ENCODE results near the gene TRABD2A.

Gene TRABD2A

DNA sequence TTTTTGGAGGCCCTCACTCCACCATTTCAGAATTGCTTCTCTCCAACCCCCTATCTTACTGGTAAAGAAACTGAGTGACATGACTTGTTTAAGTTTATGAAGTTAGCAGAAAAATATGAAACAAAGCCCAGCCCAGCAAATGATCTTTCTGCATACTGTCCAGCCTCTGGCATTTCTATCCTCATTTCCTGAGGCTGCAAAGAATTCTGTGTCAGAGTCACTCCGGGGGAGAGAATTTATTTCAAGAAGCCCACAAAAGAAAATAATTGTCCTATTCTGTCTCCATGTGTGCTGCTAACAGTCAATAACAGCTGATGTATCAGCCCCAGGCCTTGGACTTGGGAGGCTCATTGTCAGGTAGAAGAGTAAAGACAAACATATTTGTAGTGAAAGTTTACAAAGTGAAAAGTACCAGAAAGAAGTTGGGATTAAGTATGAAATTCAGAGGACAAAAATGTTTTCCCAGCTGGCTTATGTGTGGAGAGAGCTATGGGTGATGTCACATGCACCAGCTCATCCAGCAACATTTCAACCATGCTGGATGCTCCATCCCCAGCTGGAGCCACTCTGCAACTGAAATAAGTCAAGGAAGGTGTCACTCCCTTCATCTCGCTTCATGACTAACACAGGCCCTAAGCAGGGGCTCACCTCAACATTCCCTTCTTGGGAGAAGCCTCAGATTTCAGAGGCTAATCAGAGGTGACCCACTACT lies 42.3 kb downstream of the TRABD2A start:
- Mint-ChIP-seq H3K4me3 (no peak overlapping the region), H3K27me3 (ENCODE audit: low read depth) (no peaks in the 10 kb centered on the region), H3K9me3 (peaks cover 15% of the 10 kb centered on the region), H3K4me1 (ENCODE audit: low read depth) (peaks cover 39% of the 10 kb centered on the region), H3K36me3 (ENCODE audit: low read depth) (peaks cover 57% of the 10 kb centered on the region), H3K27ac (no peak overlapping the region)

DNA sequence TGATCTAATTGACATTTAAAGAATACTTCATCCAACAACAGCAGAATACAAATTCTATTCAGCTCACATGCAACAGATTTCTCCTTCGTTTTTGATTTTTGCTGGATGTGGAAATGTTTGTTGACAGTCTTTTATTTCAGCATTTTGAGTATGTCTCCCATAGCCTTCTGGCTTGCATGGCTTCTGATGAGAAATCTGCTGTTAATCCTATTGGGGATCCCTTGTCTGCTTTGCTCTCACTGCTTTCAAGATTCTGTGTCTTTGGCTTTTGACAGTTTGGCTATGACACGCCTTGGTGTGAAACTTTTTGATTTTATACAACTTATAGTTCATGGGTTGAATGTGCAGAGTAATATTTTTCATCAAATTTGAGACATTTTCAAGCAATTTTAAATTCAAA lies 44.7 kb downstream of the TRABD2A start:
- H3K4me1 Mint-ChIP-seq (ENCODE audit: low read depth) = peaks cover 40% of the 10 kb centered on the region

DNA sequence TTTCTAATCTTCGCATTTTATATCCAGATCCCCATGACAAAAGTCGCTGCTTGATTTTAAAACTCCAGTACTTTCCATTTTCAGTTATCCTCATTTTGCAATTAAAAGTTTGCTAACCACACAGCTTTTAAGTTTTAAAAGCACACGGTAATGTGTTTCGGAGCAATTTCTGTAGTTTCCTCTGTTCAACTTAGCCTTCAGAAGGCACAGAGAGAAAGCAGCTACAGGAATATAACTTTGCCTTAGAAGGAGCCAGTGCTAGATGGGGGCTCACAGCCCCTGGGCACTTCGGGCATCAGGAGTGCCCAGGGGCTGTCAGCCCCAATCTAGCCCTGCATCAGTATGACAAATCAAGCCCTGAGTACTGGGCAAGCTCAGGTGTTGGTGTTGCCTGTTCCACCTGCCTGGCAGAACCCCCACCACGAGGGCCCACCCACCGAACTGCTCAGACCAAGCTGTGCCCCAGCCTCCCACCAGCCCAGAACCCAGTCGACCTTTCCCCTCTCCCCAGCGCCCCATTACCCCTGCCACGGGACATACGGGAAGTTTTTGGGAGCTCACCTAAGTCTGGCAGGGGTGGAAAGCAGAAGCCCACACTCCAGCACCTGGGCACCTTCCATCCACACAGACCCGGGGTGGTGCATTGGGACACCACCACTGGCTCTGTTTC lies 47.3 kb downstream of the TRABD2A start:
- Mint-ChIP-seq H3K9me3 (peaks cover 15% of the 10 kb centered on the region), H3K4me1 (ENCODE audit: low read depth) (peaks cover 29% of the 10 kb centered on the region), H3K36me3 (ENCODE audit: low read depth) (peaks cover 37% of the 10 kb centered on the region), H3K27ac (peak overlapping the region; percentile 89), H3K27me3 (ENCODE audit: low read depth) (no peaks in the 10 kb centered on the region), H3K4me3 (peak overlapping the region; percentile 78)

More for the DNA sequence above, 44.7 kb downstream of the TRABD2A start:
- peaks cover 54% of the 10 kb centered on the region for H3K36me3 Mint-ChIP-seq (ENCODE audit: low read depth)
- H3K27ac Mint-ChIP-seq = no peak overlapping the region
- H3K27me3 Mint-ChIP-seq (ENCODE audit: low read depth) = no peaks in the 10 kb centered on the region
- H3K9me3 Mint-ChIP-seq = peaks cover 15% of the 10 kb centered on the region
- no peak overlapping the region for H3K4me3 Mint-ChIP-seq

DNA sequence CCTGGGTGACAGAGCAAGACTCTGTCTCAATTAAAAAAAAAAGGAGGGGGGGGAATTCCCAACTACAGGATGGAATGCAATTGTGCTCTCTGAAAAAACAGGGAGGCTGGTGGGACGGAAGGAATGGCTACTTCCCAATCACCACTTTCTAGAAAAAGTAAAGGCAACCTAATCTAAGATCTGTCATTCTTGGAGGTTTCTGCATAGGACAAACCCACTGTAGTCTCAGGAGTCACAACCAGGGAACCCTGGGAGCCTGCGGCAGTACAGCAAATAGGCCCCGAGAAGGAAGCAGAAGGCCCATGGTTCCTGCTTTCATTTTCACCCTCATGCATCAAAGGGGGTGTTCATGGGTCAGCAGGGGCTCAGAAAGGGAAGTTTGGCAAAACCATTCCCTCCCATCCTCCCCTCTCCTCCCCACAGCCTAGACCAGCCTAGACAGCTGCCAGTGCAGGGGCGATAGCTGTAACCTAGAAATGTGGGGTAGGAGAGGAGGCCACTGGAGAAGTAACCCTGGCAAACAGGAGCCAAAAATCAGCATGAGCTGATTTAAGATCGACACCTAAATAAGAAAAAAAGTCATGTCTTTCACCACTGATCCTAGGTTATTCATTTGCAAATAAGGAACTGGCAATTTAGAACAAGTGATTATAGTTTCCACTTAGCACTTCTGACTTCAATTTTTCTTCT lies 48.0 kb downstream of the TRABD2A start:
- H3K27me3 Mint-ChIP-seq (ENCODE audit: low read depth) = no peaks in the 10 kb centered on the region
- H3K9me3 Mint-ChIP-seq = peaks cover 15% of the 10 kb centered on the region
- H3K27ac Mint-ChIP-seq = peak overlapping the region; percentile 89
- peaks cover 36% of the 10 kb centered on the region for H3K4me1 Mint-ChIP-seq (ENCODE audit: low read depth)
- peak overlapping the region; percentile 78 for H3K4me3 Mint-ChIP-seq
- peaks cover 34% of the 10 kb centered on the region for H3K36me3 Mint-ChIP-seq (ENCODE audit: low read depth)

DNA sequence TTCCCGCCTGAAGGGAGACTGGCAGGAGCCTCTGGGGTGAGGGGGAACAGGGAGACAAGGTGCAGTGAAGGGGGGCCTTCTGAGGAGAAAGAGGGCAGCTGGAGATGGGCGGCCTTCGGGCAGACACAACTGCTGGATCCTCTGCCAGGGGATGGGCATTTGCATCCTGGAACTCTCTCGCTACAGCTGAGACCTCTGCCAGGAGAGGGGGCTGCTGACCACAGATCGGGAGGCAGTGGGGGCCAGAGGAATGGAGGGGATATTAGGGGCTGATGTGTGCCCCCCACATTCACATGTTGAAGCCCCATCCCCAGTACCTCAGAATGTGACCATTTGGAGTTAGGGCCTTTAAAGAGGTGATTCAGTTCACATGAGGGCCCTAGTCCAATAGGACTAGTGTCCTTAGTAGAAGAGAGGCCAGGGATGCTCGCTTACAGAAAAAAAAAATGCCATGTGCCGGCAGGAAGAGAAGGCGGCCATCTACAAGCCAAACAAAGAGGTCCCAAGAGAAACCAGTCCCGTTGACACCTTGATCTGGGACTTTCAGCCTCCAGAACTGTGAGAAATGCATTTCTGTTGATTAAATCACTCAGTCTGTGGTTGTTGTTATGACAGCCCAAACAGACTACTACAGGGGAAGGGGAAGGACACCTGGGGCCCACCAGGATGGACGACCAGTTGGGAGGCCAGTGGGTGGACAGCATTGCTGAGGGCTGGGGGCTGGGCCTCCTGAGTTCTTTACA lies 50.0 kb downstream of the TRABD2A start:
- H3K36me3 Mint-ChIP-seq (ENCODE audit: low read depth) = peaks cover 24% of the 10 kb centered on the region

DNA sequence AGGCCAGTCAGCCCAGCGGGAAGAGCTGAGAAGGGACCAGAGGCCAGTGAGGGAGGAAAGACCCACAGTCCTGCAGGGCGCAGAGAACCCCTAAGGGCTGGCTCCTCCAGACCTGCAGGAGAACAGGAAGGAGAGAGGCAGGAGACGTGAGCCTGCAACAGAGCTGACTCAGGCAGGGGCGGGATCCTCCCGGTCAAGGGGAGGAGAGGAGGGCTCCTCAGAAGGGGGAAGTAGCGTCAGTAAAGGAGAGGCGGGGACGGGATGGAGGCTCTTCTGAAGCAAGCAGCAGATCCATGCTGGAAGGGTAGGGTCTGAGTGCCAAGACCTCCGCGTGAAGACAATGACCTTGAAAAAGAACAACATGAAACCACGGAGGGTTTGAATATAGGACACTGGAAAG lies 50.8 kb downstream of the TRABD2A start:
- no peak overlapping the region for H3K4me3 Mint-ChIP-seq
- H3K27ac Mint-ChIP-seq = no peak overlapping the region
- H3K4me1 Mint-ChIP-seq (ENCODE audit: low read depth) = peaks cover 42% of the 10 kb centered on the region
- H3K27me3 Mint-ChIP-seq (ENCODE audit: low read depth) = no peaks in the 10 kb centered on the region
- H3K36me3 Mint-ChIP-seq (ENCODE audit: low read depth) = peaks cover 19% of the 10 kb centered on the region
- no peaks in the 10 kb centered on the region for H3K9me3 Mint-ChIP-seq

More for the DNA sequence above, 50.0 kb downstream of the TRABD2A start:
- H3K27ac Mint-ChIP-seq = peak overlapping the region; percentile 76
- H3K4me3 Mint-ChIP-seq = no peak overlapping the region
- no peaks in the 10 kb centered on the region for H3K27me3 Mint-ChIP-seq (ENCODE audit: low read depth)
- peaks cover 42% of the 10 kb centered on the region for H3K4me1 Mint-ChIP-seq (ENCODE audit: low read depth)
- H3K9me3 Mint-ChIP-seq = peaks cover 3% of the 10 kb centered on the region

DNA sequence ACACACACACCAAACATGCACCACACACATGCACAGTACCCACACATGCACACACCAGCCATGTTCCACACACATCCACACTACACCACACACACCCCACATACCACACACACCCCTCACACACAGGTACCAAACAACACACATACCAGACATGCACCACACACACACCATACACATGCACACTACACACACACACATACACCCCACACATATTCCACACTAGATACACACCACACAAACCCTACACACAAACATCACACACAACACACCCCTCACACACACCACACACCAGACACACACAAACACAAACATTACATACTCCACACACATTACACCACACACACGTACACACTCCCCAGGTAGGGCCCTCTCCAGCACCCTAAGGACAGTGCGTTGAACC lies 51.2 kb downstream of the TRABD2A start:
- Mint-ChIP-seq H3K27ac (no peak overlapping the region), H3K4me1 (ENCODE audit: low read depth) (peaks cover 42% of the 10 kb centered on the region), H3K4me3 (no peak overlapping the region)

DNA sequence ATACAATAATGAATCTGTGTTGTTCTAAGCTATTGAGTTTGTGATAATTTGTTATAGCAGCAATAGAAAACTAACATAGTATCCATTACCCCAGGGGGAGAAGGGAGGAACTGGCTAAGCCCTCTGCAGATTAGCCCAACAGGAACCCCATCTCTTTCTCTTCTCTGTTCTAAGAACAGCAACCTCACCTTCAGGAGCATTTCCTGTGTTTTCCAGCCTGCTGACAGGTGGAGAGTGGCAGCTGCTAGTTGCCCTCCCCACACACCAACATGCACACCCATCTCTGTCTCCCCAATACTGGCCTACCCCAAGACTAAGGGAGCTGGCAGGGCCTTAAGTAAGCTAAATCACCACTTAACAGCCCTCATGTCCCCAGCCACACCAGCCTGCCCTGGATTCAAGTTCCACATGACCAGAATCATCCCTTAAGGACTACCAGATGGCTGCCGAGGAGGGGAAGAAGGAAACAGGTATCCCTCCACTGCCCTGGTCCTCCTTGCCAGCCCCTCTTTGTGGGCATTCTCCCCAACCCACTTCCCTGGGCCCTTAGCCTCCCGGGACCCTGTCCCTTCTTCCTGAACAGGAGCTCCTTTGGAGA lies 52.8 kb downstream of the TRABD2A start:
- Mint-ChIP-seq H3K4me3 (no peak overlapping the region), H3K9me3 (no peaks in the 10 kb centered on the region), H3K4me1 (ENCODE audit: low read depth) (peaks cover 33% of the 10 kb centered on the region), H3K27me3 (ENCODE audit: low read depth) (no peaks in the 10 kb centered on the region), H3K36me3 (ENCODE audit: low read depth) (peaks cover 32% of the 10 kb centered on the region), H3K27ac (peak overlapping the region; percentile 42)

More for the DNA sequence above, 51.2 kb downstream of the TRABD2A start:
- Mint-ChIP-seq H3K27me3 (ENCODE audit: low read depth) (no peaks in the 10 kb centered on the region), H3K36me3 (ENCODE audit: low read depth) (peaks cover 21% of the 10 kb centered on the region), H3K9me3 (no peaks in the 10 kb centered on the region)

DNA sequence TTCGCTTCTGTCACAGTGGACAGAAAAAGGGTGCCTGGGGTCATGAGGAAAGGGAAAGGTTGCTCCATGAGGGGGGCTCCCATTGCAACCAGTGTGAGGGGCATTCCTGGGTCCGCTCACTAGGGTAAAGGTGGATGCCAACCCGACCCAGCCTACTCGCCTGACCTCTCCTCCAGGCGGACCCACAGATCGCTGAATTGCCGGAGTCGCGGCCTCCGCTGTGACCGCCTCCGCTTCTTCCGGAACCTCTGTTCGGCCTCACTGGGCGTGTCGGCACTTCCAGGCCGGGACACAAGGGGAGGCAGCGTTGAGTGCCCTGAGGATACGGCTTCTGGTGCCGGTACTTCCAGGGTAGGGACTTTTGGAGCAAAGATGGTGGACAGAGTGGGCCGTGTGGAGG lies 57.1 kb downstream of the TRABD2A start:
- Mint-ChIP-seq H3K9me3 (no peaks in the 10 kb centered on the region), H3K36me3 (ENCODE audit: low read depth) (peaks cover 40% of the 10 kb centered on the region), H3K4me3 (no peak overlapping the region), H3K27me3 (ENCODE audit: low read depth) (no peaks in the 10 kb centered on the region), H3K27ac (no peak overlapping the region), H3K4me1 (ENCODE audit: low read depth) (peaks cover 23% of the 10 kb centered on the region)

DNA sequence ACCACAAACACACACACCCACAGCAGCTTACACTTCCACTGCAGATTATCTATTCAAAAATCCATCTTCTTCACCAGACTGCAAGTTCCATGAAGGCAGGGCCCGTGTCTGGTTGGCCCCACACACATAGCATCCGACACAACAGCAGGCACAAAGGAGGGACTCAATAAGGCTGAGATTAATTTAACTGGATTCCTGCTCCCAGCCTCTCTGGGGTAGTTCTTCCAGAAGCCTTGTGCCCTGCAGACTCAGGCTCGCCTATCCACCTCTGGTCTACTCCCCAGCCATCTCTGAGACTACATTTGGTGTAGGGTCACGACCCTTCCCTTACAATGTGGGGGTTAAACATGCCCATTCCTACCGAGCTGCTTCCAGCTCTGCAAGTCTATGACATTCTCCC lies 57.7 kb downstream of the TRABD2A start:
- H3K36me3 Mint-ChIP-seq (ENCODE audit: low read depth) = peaks cover 40% of the 10 kb centered on the region
- no peaks in the 10 kb centered on the region for H3K27me3 Mint-ChIP-seq (ENCODE audit: low read depth)
- H3K9me3 Mint-ChIP-seq = no peaks in the 10 kb centered on the region
- H3K4me1 Mint-ChIP-seq (ENCODE audit: low read depth) = peaks cover 20% of the 10 kb centered on the region
- no peak overlapping the region for H3K27ac Mint-ChIP-seq
- no peak overlapping the region for H3K4me3 Mint-ChIP-seq

DNA sequence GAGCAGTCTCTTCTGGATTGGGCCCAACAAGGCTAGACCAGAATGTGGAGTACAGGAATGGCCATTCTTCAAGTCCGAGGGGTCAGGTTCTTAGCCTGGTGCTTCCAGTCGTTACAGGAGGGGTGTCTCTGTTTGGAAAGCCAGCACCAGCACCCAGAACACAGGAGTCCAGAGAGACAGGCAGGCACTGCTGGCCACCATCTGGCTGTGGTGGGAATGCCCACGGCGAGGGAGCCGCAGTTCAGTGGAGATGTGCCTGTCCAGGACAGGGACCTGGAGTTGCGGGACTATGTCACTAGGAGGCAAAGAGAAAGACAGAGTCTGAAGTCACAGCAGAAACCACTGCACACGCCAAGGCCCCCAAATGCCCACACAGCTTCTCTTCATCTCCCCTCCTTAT lies 59.1 kb downstream of the TRABD2A start:
- Mint-ChIP-seq H3K36me3 (ENCODE audit: low read depth) (peaks cover 35% of the 10 kb centered on the region), H3K27me3 (ENCODE audit: low read depth) (no peaks in the 10 kb centered on the region), H3K27ac (no peak overlapping the region), H3K9me3 (no peaks in the 10 kb centered on the region), H3K4me1 (ENCODE audit: low read depth) (peaks cover 22% of the 10 kb centered on the region), H3K4me3 (no peak overlapping the region)

DNA sequence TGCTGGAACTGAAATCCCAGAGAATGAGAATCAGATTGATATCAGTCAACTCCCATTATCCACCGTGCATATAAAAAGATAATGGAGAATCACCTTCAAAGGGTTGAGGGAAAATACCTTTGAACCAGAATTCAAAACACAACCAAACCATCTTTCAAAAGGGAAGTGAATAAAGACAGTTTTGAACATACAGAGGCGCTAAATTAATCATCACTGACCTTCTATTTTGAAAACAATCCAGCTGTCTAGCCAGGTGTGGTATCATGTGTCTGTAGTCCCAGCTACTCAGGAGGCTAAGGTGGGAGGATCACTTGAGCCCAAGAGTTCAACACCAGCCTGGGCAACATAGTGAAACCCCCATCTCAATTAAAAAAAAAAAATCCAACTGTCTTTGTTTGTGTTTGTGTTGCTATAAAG lies 63.6 kb downstream of the TRABD2A start:
- Mint-ChIP-seq H3K36me3 (ENCODE audit: low read depth) (peaks cover 18% of the 10 kb centered on the region), H3K27ac (peak overlapping the region; percentile 11), H3K27me3 (ENCODE audit: low read depth) (peaks cover 10% of the 10 kb centered on the region), H3K4me1 (ENCODE audit: low read depth) (peaks cover 25% of the 10 kb centered on the region), H3K4me3 (no peak overlapping the region), H3K9me3 (no peaks in the 10 kb centered on the region)

DNA sequence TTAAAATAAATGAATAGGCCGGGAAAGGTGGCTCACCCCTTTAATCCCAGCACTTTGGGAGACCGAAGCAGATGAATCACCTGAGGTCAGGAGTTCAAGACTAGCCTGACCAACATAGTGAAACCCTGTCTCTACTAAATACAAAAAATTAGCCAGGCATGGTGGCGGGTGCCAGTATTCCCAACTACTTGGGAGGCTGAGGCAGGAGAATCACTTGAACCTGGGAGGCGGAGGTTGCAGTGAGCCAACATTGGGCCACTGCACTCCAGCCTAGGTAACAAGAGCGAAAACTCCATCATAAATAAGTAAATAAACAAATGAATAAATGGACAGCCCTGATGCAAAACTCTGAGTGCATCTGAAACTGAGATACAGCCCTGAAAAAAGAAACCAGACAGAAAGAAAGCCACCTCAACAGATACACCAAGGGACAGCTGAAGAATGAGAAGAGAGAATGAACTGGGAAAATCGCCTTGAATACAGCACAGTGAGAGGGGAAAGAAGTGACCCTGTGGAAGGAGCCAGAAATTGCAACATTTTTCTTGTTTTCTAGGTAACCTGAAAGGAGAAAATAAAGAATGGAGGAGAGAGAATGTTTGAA lies 64.4 kb downstream of the TRABD2A start:
- peak overlapping the region; percentile 11 for H3K4me3 Mint-ChIP-seq
- H3K27ac Mint-ChIP-seq = no peak overlapping the region
- H3K4me1 Mint-ChIP-seq (ENCODE audit: low read depth) = peaks cover 25% of the 10 kb centered on the region
- peaks cover 10% of the 10 kb centered on the region for H3K27me3 Mint-ChIP-seq (ENCODE audit: low read depth)
- H3K9me3 Mint-ChIP-seq = no peaks in the 10 kb centered on the region
- peaks cover 11% of the 10 kb centered on the region for H3K36me3 Mint-ChIP-seq (ENCODE audit: low read depth)

DNA sequence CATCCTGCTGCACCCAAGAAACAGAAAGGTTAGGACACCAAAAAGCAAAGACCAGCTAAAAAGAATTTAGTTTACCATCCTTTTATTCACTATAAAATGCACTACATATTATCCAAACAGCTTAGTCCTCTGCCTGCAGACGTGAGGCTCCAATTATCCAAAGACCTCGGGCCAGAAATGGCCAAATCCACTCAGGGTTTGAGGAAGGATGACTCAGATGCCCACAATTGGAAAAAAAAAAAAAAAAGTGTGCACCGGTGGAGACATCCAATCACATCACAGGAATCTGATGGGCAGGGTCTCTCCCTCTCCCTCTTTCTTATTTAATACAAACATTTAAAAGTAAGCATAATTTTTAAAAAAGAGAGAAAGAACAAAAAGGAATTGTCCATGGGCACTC lies 65.7 kb downstream of the TRABD2A start:
- peaks cover 9% of the 10 kb centered on the region for H3K36me3 Mint-ChIP-seq (ENCODE audit: low read depth)
- no peak overlapping the region for H3K4me3 Mint-ChIP-seq
- peaks cover 10% of the 10 kb centered on the region for H3K27me3 Mint-ChIP-seq (ENCODE audit: low read depth)
- H3K27ac Mint-ChIP-seq = no peak overlapping the region
- no peaks in the 10 kb centered on the region for H3K9me3 Mint-ChIP-seq
- H3K4me1 Mint-ChIP-seq (ENCODE audit: low read depth) = peaks cover 23% of the 10 kb centered on the region
